ENCODE measurements around the gene CARD9.

The CARD9 gene

DNA sequence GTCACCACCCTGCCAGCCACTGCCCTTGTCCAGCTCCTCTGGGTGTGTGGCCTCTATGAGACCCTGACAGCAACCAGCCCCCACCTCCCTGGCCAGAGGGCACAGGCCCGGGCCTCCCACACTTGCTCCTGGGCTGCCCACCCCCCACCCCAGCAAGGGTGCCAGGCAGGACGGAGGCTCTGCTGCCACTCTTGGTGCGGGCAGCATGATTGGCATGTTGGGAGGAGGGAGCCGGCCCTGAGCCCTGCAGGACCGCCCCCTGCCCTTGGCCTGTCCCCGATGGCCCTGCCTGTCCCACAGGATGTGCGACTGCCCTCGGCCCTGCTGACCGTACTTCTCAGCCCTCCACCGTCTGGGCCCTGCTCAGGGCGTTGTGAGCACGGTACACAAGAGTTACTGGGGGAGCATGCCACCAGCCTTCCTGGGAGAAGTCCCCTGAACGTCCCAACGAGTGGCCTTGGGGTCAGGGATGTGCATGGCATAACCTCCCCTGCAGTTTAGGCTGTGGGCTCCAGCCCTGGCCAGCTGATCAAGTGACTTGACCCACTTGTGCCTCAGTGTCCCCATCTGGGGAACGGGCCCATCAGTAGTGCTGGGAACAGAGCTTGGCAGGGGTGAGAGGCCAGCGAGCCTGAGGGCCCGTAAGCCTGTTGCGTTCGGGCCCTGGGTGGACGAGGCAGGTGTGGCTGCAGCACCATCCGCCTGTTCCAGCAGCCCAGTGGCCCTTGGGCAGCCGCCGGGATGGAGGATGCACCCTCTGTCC lies 30.2 kb downstream of the CARD9 start:
- Histone ChIP-seq H3K27ac (ENCODE audit: low read length, poor library complexity, severe bottlenecking) (no peak overlapping the region), H3K18ac (ENCODE audit: low read depth in 1 of 2, low read length in 2 of 2) (peak overlapping the region in 1 of 2 experiments; percentile 14), H2BK12ac (ENCODE audit: low read length in 2 of 2) (peak overlapping the region in 1 of 2 experiments; percentile 0), H3K9me3 (ENCODE audit: control insufficient read depth, low read length) (no peaks in the 10 kb centered on the region), H2AFZ (ENCODE audit: low read depth, low read length) (no peak overlapping the region), H4K8ac (ENCODE audit: low read length) (peak overlapping the region; percentile 59), H3K79me1 (replicated peaks; ENCODE audit: low read length, poor library complexity, severe bottlenecking) (peaks cover 12% of the 10 kb centered on the region), H3K36me3 (ENCODE audit: control insufficient read depth in 1 of 2, insufficient read depth in 2 of 2, low read depth in 1 of 2, low read length in 2 of 2) (peaks cover 30 to 68% of the 10 kb centered on the region in 2 experiments), H4K91ac (ENCODE audit: low read length) (peak overlapping the region; percentile 57), H3K4me2 (ENCODE audit: low read length, poor library complexity, severe bottlenecking) (no peak overlapping the region), H3K23ac (ENCODE audit: low read length in 2 of 2) (no peak overlapping the region), H2BK5ac (ENCODE audit: low read depth, low read length, poor library complexity, severe bottlenecking) (no peak overlapping the region), H3K9ac (ENCODE audit: low read length) (no peak overlapping the region), H2AK5ac (ENCODE audit: low read length, severe bottlenecking) (no peak overlapping the region), H3K4ac (ENCODE audit: low read depth in 1 of 2, low read length in 2 of 2) (no peak overlapping the region), H3K14ac (ENCODE audit: low read length in 2 of 2) (no peak overlapping the region), H3K4me3 (ENCODE audit: insufficient read depth in 1 of 2, low read depth in 1 of 2, low read length in 2 of 2) (no peak overlapping the region), H2BK15ac (ENCODE audit: low read depth, poor library complexity, severe bottlenecking) (peak overlapping the region; percentile 29), H3K27me3 (ENCODE audit: control insufficient read depth in 1 of 2, insufficient read depth in 1 of 2, low read length in 2 of 2) (no peaks in the 10 kb centered on the region), H2BK120ac (ENCODE audit: low read depth, low read length) (no peak overlapping the region), H3K4me1 (ENCODE audit: control insufficient read depth, insufficient read depth, low read depth, low read length) (peaks cover 47% of the 10 kb centered on the region)
- WGBS, result 88% methylated on average over 22 of the region's 23 CpGs
- no peak for DNase-seq

DNA sequence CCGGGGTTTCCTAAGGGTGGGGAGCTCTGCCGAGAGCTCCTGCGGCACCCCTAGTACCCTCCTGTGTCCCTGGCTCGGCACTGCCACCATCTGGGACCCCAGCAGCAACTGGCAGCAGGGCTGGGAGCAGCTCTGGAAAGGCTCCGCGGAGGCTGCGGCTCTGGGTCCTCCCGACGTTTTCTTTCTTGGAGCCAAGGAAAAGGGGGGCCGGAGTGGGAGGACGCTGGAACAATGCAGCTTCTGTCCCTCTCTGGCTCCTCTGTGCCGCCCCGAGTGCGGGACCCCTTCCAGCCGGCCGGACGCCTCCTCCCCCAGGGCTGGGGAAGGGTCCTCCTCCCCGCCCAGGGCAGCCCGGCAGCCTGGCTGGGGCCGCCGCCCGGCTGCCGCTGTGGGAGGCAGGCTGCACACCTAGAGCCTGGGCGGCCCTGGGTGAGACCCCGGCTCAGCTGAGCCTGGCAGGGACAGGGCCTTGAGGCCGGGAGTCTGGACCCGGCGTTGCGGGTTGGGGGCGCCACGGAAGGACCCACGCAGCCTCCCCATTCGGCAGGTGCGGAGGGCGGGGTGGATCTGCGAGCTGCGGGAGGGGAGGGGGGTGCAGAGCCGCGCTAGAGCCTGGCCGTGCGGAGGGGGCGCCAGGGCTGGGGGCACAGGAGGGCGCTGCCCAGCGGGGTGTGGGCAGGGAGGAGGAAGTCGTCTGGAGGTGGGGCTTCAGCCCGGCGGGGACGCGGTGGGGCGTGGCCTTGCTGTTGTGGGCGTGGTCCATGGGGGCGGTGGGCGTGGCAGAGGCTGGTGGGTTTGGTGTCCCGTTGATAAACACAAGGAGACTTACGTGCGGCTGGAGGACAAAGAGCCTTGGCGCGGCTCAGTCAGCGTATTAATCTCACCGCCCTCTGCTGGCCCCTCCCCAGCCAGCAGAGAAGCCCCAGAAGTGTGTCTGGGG lies 31.0 kb downstream of the CARD9 start:
- Histone ChIP-seq H3K4ac (ENCODE audit: low read depth in 1 of 2, low read length in 2 of 2) (no peak overlapping the region), H2BK15ac (ENCODE audit: low read depth, poor library complexity, severe bottlenecking) (peak overlapping the region; percentile 45), H3K23ac (ENCODE audit: low read length in 2 of 2) (no peak overlapping the region), H4K91ac (ENCODE audit: low read length) (no peak overlapping the region), H3K79me1 (replicated peaks; ENCODE audit: low read length, poor library complexity, severe bottlenecking) (peaks cover 12% of the 10 kb centered on the region), H3K27ac (ENCODE audit: low read length, poor library complexity, severe bottlenecking) (no peak overlapping the region), H3K36me3 (ENCODE audit: control insufficient read depth in 1 of 2, insufficient read depth in 2 of 2, low read depth in 1 of 2, low read length in 2 of 2) (peaks cover 37 to 74% of the 10 kb centered on the region in 2 experiments), H2BK120ac (ENCODE audit: low read depth, low read length) (no peak overlapping the region), H2AK5ac (ENCODE audit: low read length, severe bottlenecking) (no peak overlapping the region), H3K27me3 (ENCODE audit: control insufficient read depth in 1 of 2, insufficient read depth in 1 of 2, low read length in 2 of 2) (no peaks in the 10 kb centered on the region), H3K9ac (ENCODE audit: low read length) (no peak overlapping the region), H3K18ac (ENCODE audit: low read depth in 1 of 2, low read length in 2 of 2) (peak overlapping the region; percentile 25 to 41), H3K14ac (ENCODE audit: low read length in 2 of 2) (no peak overlapping the region), H4K8ac (ENCODE audit: low read length) (peak overlapping the region; percentile 59), H3K4me2 (ENCODE audit: low read length, poor library complexity, severe bottlenecking) (peak overlapping the region; percentile 49), H3K4me1 (ENCODE audit: control insufficient read depth, insufficient read depth, low read depth, low read length) (peaks cover 46% of the 10 kb centered on the region), H2AFZ (ENCODE audit: low read depth, low read length) (no peak overlapping the region), H3K9me3 (ENCODE audit: control insufficient read depth, low read length) (no peaks in the 10 kb centered on the region), H2BK5ac (ENCODE audit: low read depth, low read length, poor library complexity, severe bottlenecking) (no peak overlapping the region), H2BK12ac (ENCODE audit: low read length in 2 of 2) (no peak overlapping the region), H3K4me3 (ENCODE audit: insufficient read depth in 1 of 2, low read depth in 1 of 2, low read length in 2 of 2) (peak overlapping the region in 1 of 2 experiments; percentile 32)
- DNase-seq, result peak; percentile 78
- 41% methylated on average over 58 of the region's 60 CpGs for WGBS

GRCh38 chr9:136341769-136342168 lies 31.7 kb downstream of the CARD9 start:
- Histone ChIP-seq H2BK5ac (ENCODE audit: low read depth, low read length, poor library complexity, severe bottlenecking) (no peak overlapping the region), H3K36me3 (ENCODE audit: control insufficient read depth in 1 of 2, insufficient read depth in 2 of 2, low read depth in 1 of 2, low read length in 2 of 2) (peaks cover 44 to 81% of the 10 kb centered on the region in 2 experiments), H3K79me1 (replicated peaks; ENCODE audit: low read length, poor library complexity, severe bottlenecking) (peaks cover 12% of the 10 kb centered on the region), H2BK120ac (ENCODE audit: low read depth, low read length) (no peak overlapping the region), H2BK15ac (ENCODE audit: low read depth, poor library complexity, severe bottlenecking) (no peak overlapping the region), H3K4me2 (ENCODE audit: low read length, poor library complexity, severe bottlenecking) (no peak overlapping the region), H3K14ac (ENCODE audit: low read length in 2 of 2) (no peak overlapping the region), H4K91ac (ENCODE audit: low read length) (no peak overlapping the region), H2BK12ac (ENCODE audit: low read length in 2 of 2) (no peak overlapping the region), H3K4ac (ENCODE audit: low read depth in 1 of 2, low read length in 2 of 2) (no peak overlapping the region), H4K8ac (ENCODE audit: low read length) (no peak overlapping the region), H2AK5ac (ENCODE audit: low read length, severe bottlenecking) (no peak overlapping the region), H2AFZ (ENCODE audit: low read depth, low read length) (no peak overlapping the region), H3K4me1 (ENCODE audit: control insufficient read depth, insufficient read depth, low read depth, low read length) (peaks cover 48% of the 10 kb centered on the region), H3K27ac (ENCODE audit: low read length, poor library complexity, severe bottlenecking) (no peak overlapping the region), H3K9ac (ENCODE audit: low read length) (no peak overlapping the region), H3K23ac (ENCODE audit: low read length in 2 of 2) (no peak overlapping the region), H3K9me3 (ENCODE audit: control insufficient read depth, low read length) (no peaks in the 10 kb centered on the region), H3K27me3 (ENCODE audit: control insufficient read depth in 1 of 2, insufficient read depth in 1 of 2, low read length in 2 of 2) (no peaks in the 10 kb centered on the region), H3K4me3 (ENCODE audit: insufficient read depth in 1 of 2, low read depth in 1 of 2, low read length in 2 of 2) (no peak overlapping the region), H3K18ac (ENCODE audit: low read depth in 1 of 2, low read length in 2 of 2) (no peak overlapping the region)
- 94% methylated on average over 9 of the region's 10 CpGs for WGBS
- DNase-seq, result no peak
